ENCODE measurements around the gene CFAP58. TPM values are rescaled to one million over a fixed set of nuclear protein-coding genes. Genes with fewer than 3 reads are reported as not detected.

The CFAP58 gene
- total and polyA plus RNA-seq, 2 of the 13 experiments (the other 11 are each of a cell fraction or from before 2014, with no cell fraction given), result 0.03 TPM; not detected in 1

- 0% methylated on average over 1 of the region's 1 CpG for WGBS (ENCODE audit: low lambda C conversion rate)
- BruUV-seq (replicated peaks), result no TSS peak
- no peak overlapping the region for H3K4me3 ChIP-seq (replicated peaks in 1 of 3; ENCODE audit: insufficient read depth in 1 of 3, low read depth in 2 of 3, low read length in 3 of 3)
These were observed 133.2 kb downstream of the CFAP58 start for GRCh38 chr10:104486803-104487202.

GRCh38 chr10:104487794-104488438 lies 134.3 kb downstream of the CFAP58 start:
- Histone ChIP-seq H3K27ac (ENCODE audit: extremely low read length, insufficient read depth, low read length) (no peak overlapping the region), H3K4me2 (ENCODE audit: low read depth, low read length) (no peak overlapping the region), H3K9ac (ENCODE audit: insufficient read depth, low read depth, low read length) (no peak overlapping the region), H3K4me1 (ENCODE audit: insufficient read depth, low read length) (no peaks in the 10 kb centered on the region), H3K4me3 (replicated peaks in 1 of 3; ENCODE audit: insufficient read depth in 1 of 3, low read depth in 2 of 3, low read length in 3 of 3) (no peak overlapping the region), H3K27me3 (ENCODE audit: control insufficient read depth in 1 of 2, insufficient read depth in 2 of 2, low read length in 2 of 2) (peaks cover 0 to 7% of the 10 kb centered on the region in 2 experiments; a peak in 2 of 5 replicates), H3K36me3 (replicated peaks in 1 of 2; ENCODE audit: control insufficient read depth in 1 of 2, insufficient read depth in 2 of 2, low read length in 2 of 2) (no peaks in the 10 kb centered on the region), H3K9me3 (ENCODE audit: low read length) (no peaks in the 10 kb centered on the region), H3K79me2 (ENCODE audit: insufficient read depth, low read length) (no peaks in the 10 kb centered on the region), H4K20me1 (ENCODE audit: insufficient read depth, low read length) (no peaks in the 10 kb centered on the region), H2AFZ (ENCODE audit: low read length) (no peak overlapping the region)
- in situ Hi-C loops (cut with HindIII; ENCODE audit: extremely low pct_ligation_motif_present, low pct_unique_long_range_greater_than_20kb) (no loop called here), intact Hi-C loops (cut with micrococcal nuclease; ENCODE audit: unreplicated experiment) (no loop called here)
- ATAC-seq, result no peak
- ChIA-PET POLR2A (no interaction called here), CTCF (ENCODE audit: low intra/inter-chr PET ratio, low total read pairs) (no interaction called here)
- no peak for FAIRE-seq
- no peak for DNase-seq (ENCODE audit: low spot score)
- BruUV-seq (replicated peaks), result no TSS peak
- 8% methylated on average over 7 of the region's 7 CpGs for WGBS (ENCODE audit: low lambda C conversion rate)
- no peak for TF ChIP-seq SMARCC2 (IDR thresholded peaks at IDR 0.05)
- no peak for TF ChIP-seq ZNF605 (CRISPR knock-in tag; IDR thresholded peaks at IDR 0.05)
- TF ChIP-seq GFI1 (CRISPR knock-in tag; IDR thresholded peaks at IDR 0.05; ENCODE audit: borderline replicate concordance), result no peak
- TF ChIP-seq ZBTB21 (CRISPR knock-in tag; IDR thresholded peaks at IDR 0.05), result no peak
- no peak for TF ChIP-seq ZNF724P (CRISPR knock-in tag; IDR thresholded peaks at IDR 0.05; ENCODE audit: borderline replicate concordance)
- TF ChIP-seq AGO2 (optimal IDR thresholded peaks at IDR 0.05; ENCODE audit: low read depth, low read length), result no peak
- no peak for TF ChIP-seq ZMYM4 (CRISPR knock-in tag; IDR thresholded peaks at IDR 0.05)
- TF ChIP-seq ZSCAN31 (CRISPR knock-in tag; IDR thresholded peaks at IDR 0.05; ENCODE audit: low read depth), result no peak

More at GRCh38 chr10:104486803-104487202, 133.2 kb downstream of the CFAP58 start:
- TF ChIP-seq RFX3 (CRISPR knock-in tag; IDR thresholded peaks at IDR 0.05) (no peak), DMAP1 (CRISPR knock-in tag; IDR thresholded peaks at IDR 0.05) (no peak), ZFY (CRISPR knock-in tag; IDR thresholded peaks at IDR 0.05) (no peak), ZSCAN9 (CRISPR knock-in tag; IDR thresholded peaks at IDR 0.05; ENCODE audit: borderline replicate concordance) (no peak), ZBTB20 (CRISPR knock-in tag; IDR thresholded peaks at IDR 0.05; ENCODE audit: borderline replicate concordance, low read depth) (no peak), YEATS2 (CRISPR knock-in tag; IDR thresholded peaks at IDR 0.05; ENCODE audit: borderline replicate concordance) (no peak), GATA4 (IDR thresholded peaks at IDR 0.05; ENCODE audit: borderline replicate concordance, low read depth) (no peak)
- TF ChIP-seq, protein P1, sequence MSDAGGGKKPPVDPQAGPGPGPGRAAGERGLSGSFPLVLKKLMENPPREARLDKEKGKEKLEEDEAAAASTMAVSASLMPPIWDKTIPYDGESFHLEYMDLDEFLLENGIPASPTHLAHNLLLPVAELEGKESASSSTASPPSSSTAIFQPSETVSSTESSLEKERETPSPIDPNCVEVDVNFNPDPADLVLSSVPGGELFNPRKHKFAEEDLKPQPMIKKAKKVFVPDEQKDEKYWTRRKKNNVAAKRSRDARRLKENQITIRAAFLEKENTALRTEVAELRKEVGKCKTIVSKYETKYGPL (CRISPR knock-in tag; IDR thresholded peaks at IDR 0.05), result no peak
- no peak for ATAC-seq
- no peaks in the 10 kb centered on the region for H3K4me1 ChIP-seq (ENCODE audit: insufficient read depth, low read length)
- CTCF ChIA-PET (ENCODE audit: low intra/inter-chr PET ratio, low total read pairs), result no interaction called here
- H4K20me1 ChIP-seq (ENCODE audit: insufficient read depth, low read length), result no peaks in the 10 kb centered on the region
- no peak overlapping the region for H3K4me2 ChIP-seq (ENCODE audit: low read depth, low read length)
- in situ Hi-C loops (cut with HindIII; ENCODE audit: extremely low pct_ligation_motif_present, low pct_unique_long_range_greater_than_20kb), result no loop called here
- FAIRE-seq, result no peak
- POLR2A ChIA-PET, result no interaction called here
- no peaks in the 10 kb centered on the region for H3K9me3 ChIP-seq (ENCODE audit: low read length)
- peaks cover 0 to 7% of the 10 kb centered on the region in 2 experiments; a peak in 2 of 5 replicates for H3K27me3 ChIP-seq (ENCODE audit: control insufficient read depth in 1 of 2, insufficient read depth in 2 of 2, low read length in 2 of 2)
- H3K27ac ChIP-seq (ENCODE audit: extremely low read length, insufficient read depth, low read length), result no peak overlapping the region
- intact Hi-C loops (cut with micrococcal nuclease; ENCODE audit: unreplicated experiment), result no loop called here
- H3K79me2 ChIP-seq (ENCODE audit: insufficient read depth, low read length), result no peaks in the 10 kb centered on the region
- no peak overlapping the region for H3K9ac ChIP-seq (ENCODE audit: insufficient read depth, low read depth, low read length)
- no peaks in the 10 kb centered on the region for H3K36me3 ChIP-seq (replicated peaks in 1 of 2; ENCODE audit: control insufficient read depth in 1 of 2, insufficient read depth in 2 of 2, low read length in 2 of 2)
- DNase-seq (ENCODE audit: low spot score), result no peak
- H2AFZ ChIP-seq (ENCODE audit: low read length), result no peak overlapping the region
